Psoas muscle (tissue), 8 donors: ENCODE measurements around the gene EREG. TPM values are rescaled to one million over a fixed set of nuclear protein-coding genes. Genes with fewer than 3 reads are reported as not detected.
A peak's percentile ranks its signal among the peaks of the same experiment; 100 is the strongest.

Experiments
- ATAC-seq, 4 donors: fragments of 200-7000 bp; cut with Tn5 transposase; one replicate each; pipeline ENCODE4 v1.9.1; 2020; ENCODE audit warnings: moderate library complexity in 3 of 4, mild to moderate bottlenecking in 2 of 4
- DNase-seq, 2 donors: peaks; one replicate each; pipeline ENCODE4 v3.0.0-alpha.2; 2020
- H3K27ac ChIP-seq: fragments of 200-600 bp; one replicate; pipeline ENCODE4 v1.8.0; 2022
- H3K27me3 ChIP-seq, 3 donors: fragments of 200-600 bp in 1 of 3; one replicate each; pipeline versions ENCODE4 v1.6.1 to v1.8.0; 2013 to 2022; ENCODE audit warnings: low read length in 2 of 3, mild to moderate bottlenecking in 2 of 3, moderate library complexity in 1 of 3; ENCODE audit not compliant: insufficient read depth in 3 of 3
- H3K36me3 ChIP-seq, 2 donors: fragments of 200-600 bp in 1 of 2; one replicate each; pipeline versions ENCODE4 v1.6.1 to v1.8.0; 2013 to 2022; ENCODE audit warnings: low read depth in 1 of 2, mild to moderate bottlenecking in 1 of 2, moderate library complexity in 1 of 2; ENCODE audit not compliant: insufficient read depth in 1 of 2
- H3K4me1 ChIP-seq: fragments of 200-600 bp; one replicate; pipeline ENCODE4 v1.8.0; 2022
- H3K4me3 ChIP-seq: fragments of 200-600 bp; one replicate; pipeline ENCODE4 v1.8.0; 2022; ENCODE audit warnings: mild to moderate bottlenecking
- H3K9me3 ChIP-seq: fragments of 200-600 bp; one replicate; pipeline ENCODE4 v1.8.0; 2022
- CTCF ChIP-seq: fragments of 200-600 bp; IDR thresholded peaks from one replicate; pipeline ENCODE4 v1.8.0; 2022; ENCODE audit warnings: antibody characterized with exemption
- WGBS, 3 donors: extraction: QIAGEN DNeasy Blood & Tissue Kit; methylation state at CpG; one replicate each; pipeline versions ENCODE4 v1.1.6 to v1.1.7; 2013; 5-methylcytosine and 5-hydroxymethylcytosine counted together
- intact Hi-C, 2 donors: fragments of 100-400 bp; cut with DNase I; formaldehyde crosslinking; loops; one replicate each; pipeline versions ENCODE4 v1.11.0 to v1.14.2; 2022
- polyA plus RNA-seq, 3 donors: library from polyadenylated mRNA; stranded (reverse); fragments of 200-250 nt; gene quantifications; one replicate each; pipeline ENCODE4 v1.2.3, GENCODE V29; 2013
- total RNA-seq, 4 donors: library from RNA; stranded (reverse); fragmentation: NEBNext Ultra II Directional in 2 of 4; extraction: Animal tissue kit (Norgen Biotek cat#: 25700) in 2 of 4; gene quantifications; one replicate each; pipeline versions ENCODE4 v1.2.1 to v1.2.4, GENCODE V29; 2021 to 2023
- donor health status: healthy with polysubstance abuse.
- donor health status: DM: no; HTN: no; CAD: no; lungs with moderate emphysema.
- donor health status: Bipolar disorder and iron deficiency.
- donor health status: healthy.
- donor health status: DM: yes; HTN: yes; CAD: no.
- donor health status: DM: no; HTN: no; CAD: no.
- donor health status: DM: no; HTN: no; CAD: no.
- donor health status: DM: yes; HTN: yes; CAD: no.

The EREG gene
- total and polyA plus RNA-seq, 7 donors: 0.03 to 0.20 TPM; not detected in 5

- no peaks in the 10 kb centered on the region for H3K9me3 ChIP-seq
- H3K4me1 ChIP-seq: peaks cover under 1% of the 10 kb centered on the region
- TF ChIP-seq CTCF: peak; percentile 32
- no peaks in the 10 kb centered on the region for H3K36me3 ChIP-seq
- H3K27ac ChIP-seq: no peak overlapping the region
- H3K4me3 ChIP-seq: no peak overlapping the region
- WGBS, 3 donors: 0 to 8% (median 4%) methylated on average over 1 of the region's 1 CpG
- peaks cover 0 to 2% (median 0%) of the 10 kb centered on the region in 3 donors for H3K27me3 ChIP-seq
- intact Hi-C loops: loop anchor here in 1 of 2 donors (10.0 kb wide), 1 partner anchor 304 kb away; no protein-coding TSS in a partner anchor
- peak in 1 of 4 donors; percentile 47 for ATAC-seq
- no peak for DNase-seq
Measured at GRCh38 chr4:74370912-74371311, 6.0 kb downstream of the EREG start.

GRCh38 chr4:74374128-74374527, 9.2 kb downstream of the EREG start:
- Histone ChIP-seq H3K4me1 (no peaks in the 10 kb centered on the region), H3K27ac (no peak overlapping the region), H3K4me3 (no peak overlapping the region), H3K27me3 (no peaks in the 10 kb centered on the region), H3K9me3 (no peaks in the 10 kb centered on the region), H3K36me3 (no peaks in the 10 kb centered on the region)
- intact Hi-C loops: loop anchor here in 1 of 2 donors (10.0 kb wide), 1 partner anchor 301 kb away; no protein-coding TSS in a partner anchor
- DNase-seq: no peak
- WGBS, 3 donors: 75 to 88% (median 79%) methylated on average over 1 of the region's 1 CpG
- no peak for ATAC-seq
- no peak for TF ChIP-seq CTCF

GRCh38 chr4:74374561-74375327, 9.8 kb downstream of the EREG start:
- no peak overlapping the region for H3K27ac ChIP-seq
- DNase-seq: no peak
- H3K4me3 ChIP-seq: no peak overlapping the region
- ATAC-seq: no peak
- no peaks in the 10 kb centered on the region for H3K27me3 ChIP-seq
- no peaks in the 10 kb centered on the region for H3K4me1 ChIP-seq
- intact Hi-C loops: loop anchor here (5.0 to 10.0 kb wide), 3 partner anchors 158 to 303 kb away; no protein-coding TSS in a partner anchor
- no peaks in the 10 kb centered on the region for H3K9me3 ChIP-seq
- 75 to 86% (median 83%) methylated on average over 10 of the region's 10 CpGs for WGBS, 3 donors
- TF ChIP-seq CTCF: no peak
- no peaks in the 10 kb centered on the region for H3K36me3 ChIP-seq

GRCh38 chr4:74375824-74376426, 11.0 kb downstream of the EREG start:
- H3K4me1 ChIP-seq: no peaks in the 10 kb centered on the region
- WGBS, 3 donors: 53 to 59% (median 53%) methylated on average over 7 of the region's 7 CpGs
- H3K27ac ChIP-seq: no peak overlapping the region
- no peak for TF ChIP-seq CTCF
- H3K9me3 ChIP-seq: no peaks in the 10 kb centered on the region
- intact Hi-C loops: loop anchor here (5.0 to 10.0 kb wide), 3 partner anchors 156 to 301 kb away; no protein-coding TSS in a partner anchor
- no peaks in the 10 kb centered on the region for H3K27me3 ChIP-seq
- ATAC-seq (no peak), DNase-seq (no peak)
- no peak overlapping the region for H3K4me3 ChIP-seq
- no peaks in the 10 kb centered on the region for H3K36me3 ChIP-seq
